GM21526 (cell line): ENCODE data around the gene PRPH2.
"Not testable (repeated sequence)": the region's sequence is repeated elsewhere in the genome, so short reads cannot be mapped to it uniquely, and the experiment has no call there.

Experiments used
- ATAC-seq: cut with Tn5 transposase; IDR thresholded peaks from one replicate; pipeline ENCODE4 v1.9.1; 2021; ENCODE audit warnings: moderate library complexity; ENCODE audit not compliant: unreplicated experiment, low FRiP score

Gene PRPH2

GRCh38 chr6:42744351-42744893, 22.0 kb upstream of the PRPH2 start:
- ATAC-seq = no peak

- ATAC-seq = no peak
Measured at GRCh38 chr6:42742116-42742894, 19.9 kb upstream of the PRPH2 start.

- ATAC-seq = no peak
Measured at GRCh38 chr6:42740725-42741124, 18.3 kb upstream of the PRPH2 start.

GRCh38 chr6:42735976-42736375, 13.6 kb upstream of the PRPH2 start:
- ATAC-seq = no peak

- ATAC-seq = not testable (repeated sequence)
Measured at GRCh38 chr6:42733867-42734481, 11.6 kb upstream of the PRPH2 start.

GRCh38 chr6:42729731-42730130, 7.3 kb upstream of the PRPH2 start:
- no peak for ATAC-seq

- ATAC-seq = no peak
Measured at GRCh38 chr6:42727627-42728026, 5.2 kb upstream of the PRPH2 start.

- no peak for ATAC-seq
Measured at GRCh38 chr6:42727087-42727611, 4.8 kb upstream of the PRPH2 start.

GRCh38 chr6:42726485-42727086, 4.2 kb upstream of the PRPH2 start:
- ATAC-seq = peak; percentile 59

GRCh38 chr6:42726026-42726425, 3.6 kb upstream of the PRPH2 start:
- no peak for ATAC-seq

- no peak for ATAC-seq
Measured at GRCh38 chr6:42724825-42725224, 2.4 kb upstream of the PRPH2 start.

GRCh38 chr6:42720739-42721138, 1.7 kb downstream of the PRPH2 start:
- no peak for ATAC-seq

- ATAC-seq = no peak
Measured at GRCh38 chr6:42715871-42716270, 6.5 kb downstream of the PRPH2 start.

GRCh38 chr6:42714098-42714761, 8.2 kb downstream of the PRPH2 start:
- no peak for ATAC-seq

- no peak for ATAC-seq
Measured at GRCh38 chr6:42711930-42712329, 10.5 kb downstream of the PRPH2 start.

GRCh38 chr6:42710316-42710715, 12.1 kb downstream of the PRPH2 start:
- ATAC-seq = no peak

- ATAC-seq = no peak
Measured at GRCh38 chr6:42709871-42710270, 12.5 kb downstream of the PRPH2 start.

- ATAC-seq = no peak
Measured at GRCh38 chr6:42708096-42708495, 14.3 kb downstream of the PRPH2 start.

- no peak for ATAC-seq
Measured at GRCh38 chr6:42707595-42707994, 14.8 kb downstream of the PRPH2 start.

GRCh38 chr6:42704937-42705374, 17.4 kb downstream of the PRPH2 start:
- no peak for ATAC-seq
